ENCODE measurements around the gene GFPT2.

The GFPT2 gene

DNA sequence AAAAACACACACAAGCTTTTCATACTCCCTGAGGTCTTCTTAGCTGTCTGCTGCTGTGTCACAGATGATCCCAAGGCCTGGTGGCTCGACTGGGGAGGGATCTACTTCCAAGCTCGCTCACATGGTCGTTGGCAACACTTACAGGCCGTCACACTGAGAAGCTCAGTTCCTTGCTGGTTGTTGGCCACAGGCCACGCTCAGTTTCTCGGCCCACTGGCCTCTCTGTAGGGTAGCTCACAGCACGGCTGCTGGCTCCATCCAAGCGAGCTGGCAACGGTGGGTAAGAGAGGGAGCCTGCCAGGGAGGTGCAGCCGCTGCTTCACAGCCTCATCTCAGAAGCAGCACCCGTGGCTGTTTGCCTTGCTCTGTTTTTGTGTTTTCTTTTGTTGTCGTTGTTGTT, 43.8 kb upstream of the GFPT2 start:
- TF ChIP-seq, protein P1, sequence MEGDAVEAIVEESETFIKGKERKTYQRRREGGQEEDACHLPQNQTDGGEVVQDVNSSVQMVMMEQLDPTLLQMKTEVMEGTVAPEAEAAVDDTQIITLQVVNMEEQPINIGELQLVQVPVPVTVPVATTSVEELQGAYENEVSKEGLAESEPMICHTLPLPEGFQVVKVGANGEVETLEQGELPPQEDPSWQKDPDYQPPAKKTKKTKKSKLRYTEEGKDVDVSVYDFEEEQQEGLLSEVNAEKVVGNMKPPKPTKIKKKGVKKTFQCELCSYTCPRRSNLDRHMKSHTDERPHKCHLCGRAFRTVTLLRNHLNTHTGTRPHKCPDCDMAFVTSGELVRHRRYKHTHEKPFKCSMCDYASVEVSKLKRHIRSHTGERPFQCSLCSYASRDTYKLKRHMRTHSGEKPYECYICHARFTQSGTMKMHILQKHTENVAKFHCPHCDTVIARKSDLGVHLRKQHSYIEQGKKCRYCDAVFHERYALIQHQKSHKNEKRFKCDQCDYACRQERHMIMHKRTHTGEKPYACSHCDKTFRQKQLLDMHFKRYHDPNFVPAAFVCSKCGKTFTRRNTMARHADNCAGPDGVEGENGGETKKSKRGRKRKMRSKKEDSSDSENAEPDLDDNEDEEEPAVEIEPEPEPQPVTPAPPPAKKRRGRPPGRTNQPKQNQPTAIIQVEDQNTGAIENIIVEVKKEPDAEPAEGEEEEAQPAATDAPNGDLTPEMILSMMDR (IDR thresholded peaks at IDR 0.05; ENCODE audit: insufficient read depth, low read length, poor library complexity, severe bottlenecking), result no peak
- H3K36me3 ChIP-seq (ENCODE audit: control insufficient read depth, insufficient read depth, low read length), result no peaks in the 10 kb centered on the region
- H3K27me3 ChIP-seq (replicated peaks; ENCODE audit: control insufficient read depth, insufficient read depth, low read length), result no peaks in the 10 kb centered on the region; the same call in 1 of the 2 replicates
- H3K4me3 ChIP-seq (replicated peaks; ENCODE audit: low read depth, low read length), result no peak overlapping the region
- DNase-seq (ENCODE audit: extremely low read depth, insufficient read length), result no peak

DNA sequence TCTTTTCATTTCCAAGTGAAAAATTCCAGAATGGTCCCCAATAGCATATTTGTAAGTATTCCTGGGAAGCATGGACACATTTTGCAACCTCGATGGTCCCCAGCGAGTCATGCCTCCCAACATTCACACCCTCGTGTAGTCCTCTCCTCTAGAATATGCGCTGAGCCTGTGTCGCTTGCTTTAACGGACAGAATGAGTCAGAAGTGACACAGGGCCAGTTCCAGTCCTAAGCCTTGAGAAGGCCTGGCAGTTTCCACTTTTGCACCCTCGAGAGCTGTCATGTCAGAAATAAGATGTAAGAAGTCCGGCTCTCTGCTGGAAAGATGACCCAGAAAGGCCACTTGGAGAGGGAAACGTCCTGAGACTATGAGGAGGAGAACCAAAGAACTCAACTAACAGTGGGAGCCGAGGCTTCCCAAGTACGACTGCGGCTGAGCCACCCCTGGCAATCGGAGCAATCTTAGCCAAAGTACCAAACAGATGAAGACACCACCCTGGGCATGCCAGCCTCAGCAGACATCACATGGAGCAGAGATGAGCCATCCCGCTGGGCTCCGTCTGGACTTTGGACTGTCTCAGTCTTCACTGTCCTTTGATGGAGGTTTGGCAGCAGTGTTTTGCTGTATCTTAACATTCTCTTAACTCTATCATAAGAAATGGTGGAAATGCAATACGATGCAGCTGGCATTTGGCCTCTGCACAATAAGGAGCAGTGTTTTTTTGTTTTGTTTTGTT, 42.6 kb upstream of the GFPT2 start:
- H3K27me3 ChIP-seq (replicated peaks; ENCODE audit: control insufficient read depth, insufficient read depth, low read length), result no peaks in the 10 kb centered on the region; the same call in 1 of the 2 replicates
- DNase-seq (ENCODE audit: extremely low read depth, insufficient read length), result no peak
- TF ChIP-seq, protein P1 (IDR thresholded peaks at IDR 0.05; ENCODE audit: insufficient read depth, low read length, poor library complexity, severe bottlenecking), result no peak
- H3K4me3 ChIP-seq (replicated peaks; ENCODE audit: low read depth, low read length), result no peak overlapping the region
- no peaks in the 10 kb centered on the region for H3K36me3 ChIP-seq (ENCODE audit: control insufficient read depth, insufficient read depth, low read length)

DNA sequence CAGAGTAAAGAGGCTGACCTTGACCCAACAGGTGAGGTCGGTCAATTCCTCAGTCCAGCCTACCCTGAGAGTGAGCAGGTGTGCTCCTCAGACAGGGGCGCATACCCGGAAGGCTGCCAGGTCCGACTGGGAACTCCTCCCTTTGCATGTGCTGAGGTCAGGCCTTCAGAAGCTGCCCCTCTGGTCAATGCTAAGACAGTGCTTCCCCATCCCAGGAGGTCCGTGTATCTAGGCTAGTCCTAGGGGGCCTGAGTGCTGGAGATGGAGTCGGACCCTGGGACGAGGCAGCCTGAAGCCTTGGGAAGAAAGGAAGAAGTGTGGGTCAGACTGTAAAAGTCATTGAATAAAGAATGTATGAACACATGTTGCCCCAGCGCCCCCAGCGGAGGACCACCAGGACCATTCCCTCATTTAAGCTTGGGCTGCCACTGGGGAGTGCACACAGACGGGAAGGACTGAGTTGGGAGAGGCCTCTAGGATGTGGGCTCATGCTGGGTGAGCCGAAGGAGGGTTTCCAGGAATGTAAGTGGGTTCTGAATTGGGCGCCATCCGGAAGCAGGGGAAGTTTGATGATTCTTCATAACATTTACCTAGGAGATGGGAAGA, 41.0 kb upstream of the GFPT2 start:
- no peaks in the 10 kb centered on the region for H3K36me3 ChIP-seq (ENCODE audit: control insufficient read depth, insufficient read depth, low read length)
- H3K27me3 ChIP-seq (replicated peaks; ENCODE audit: control insufficient read depth, insufficient read depth, low read length), result no peaks in the 10 kb centered on the region; the same call in 1 of the 2 replicates
- no peak overlapping the region for H3K4me3 ChIP-seq (replicated peaks; ENCODE audit: low read depth, low read length)
- TF ChIP-seq, protein P1 (IDR thresholded peaks at IDR 0.05; ENCODE audit: insufficient read depth, low read length, poor library complexity, severe bottlenecking), result no peak
- no peak for DNase-seq (ENCODE audit: extremely low read depth, insufficient read length)

DNA sequence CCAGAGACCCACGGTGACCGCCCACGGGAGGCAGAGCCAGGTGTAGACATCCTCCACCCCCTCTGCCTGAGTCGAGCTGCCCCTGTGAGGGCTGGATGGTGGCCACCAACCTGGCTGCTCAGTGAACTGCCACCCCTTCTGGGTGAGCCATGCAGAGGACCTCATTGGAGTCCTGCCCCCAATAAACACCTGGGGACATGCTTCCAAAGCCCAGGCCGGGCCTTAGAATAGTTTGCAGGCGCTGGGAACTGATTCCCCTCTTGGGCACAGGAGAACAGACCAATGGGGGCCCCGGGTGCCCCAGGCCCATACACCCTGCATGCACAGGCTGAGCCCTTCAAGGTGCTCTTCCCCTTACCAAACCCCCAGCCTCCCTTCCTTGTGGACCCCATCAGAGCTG, 38.1 kb upstream of the GFPT2 start:
- no peaks in the 10 kb centered on the region for H3K36me3 ChIP-seq (ENCODE audit: control insufficient read depth, insufficient read depth, low read length)
- no peaks in the 10 kb centered on the region for H3K27me3 ChIP-seq (replicated peaks; ENCODE audit: control insufficient read depth, insufficient read depth, low read length)
- TF ChIP-seq, protein P1 (IDR thresholded peaks at IDR 0.05; ENCODE audit: insufficient read depth, low read length, poor library complexity, severe bottlenecking), result no peak
- DNase-seq (ENCODE audit: extremely low read depth, insufficient read length), result no peak
- H3K4me3 ChIP-seq (replicated peaks; ENCODE audit: low read depth, low read length), result no peak overlapping the region

DNA sequence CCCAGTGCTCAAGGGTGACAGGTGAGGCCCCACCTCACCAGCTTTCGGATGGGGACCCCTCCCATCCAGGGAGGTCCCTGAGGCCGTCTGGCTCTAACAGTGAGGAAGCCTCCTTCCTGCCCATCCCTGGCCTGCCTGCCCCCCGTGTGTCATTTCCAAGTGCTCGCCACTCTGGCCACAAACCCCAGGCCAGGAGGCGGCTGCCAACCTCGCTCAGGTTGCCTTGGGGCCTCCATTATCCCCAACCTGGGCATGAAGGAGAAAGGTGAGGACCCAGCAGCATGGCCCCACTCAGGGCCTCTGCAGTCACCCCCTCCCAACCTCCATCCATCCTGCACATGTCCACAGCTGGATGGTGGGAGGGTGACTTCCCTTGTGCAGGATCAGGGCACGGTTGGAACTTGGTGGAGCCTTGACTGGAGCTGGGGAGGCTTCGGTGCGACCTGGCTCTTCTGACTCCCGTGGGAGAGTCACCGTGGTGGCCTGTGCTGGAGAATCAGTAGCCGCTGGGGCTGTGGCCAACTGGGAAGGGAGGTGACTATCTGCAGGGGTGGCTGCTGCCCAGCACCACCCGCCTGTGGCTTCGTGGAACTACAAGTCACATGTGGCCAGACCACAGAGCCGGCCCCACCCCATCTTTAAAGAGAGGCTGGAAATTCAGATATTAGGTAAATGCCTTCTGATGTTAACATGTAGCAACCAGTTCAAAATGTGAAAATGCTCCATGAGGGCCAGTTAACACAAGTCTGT, 37.5 kb upstream of the GFPT2 start:
- TF ChIP-seq, protein P1 (IDR thresholded peaks at IDR 0.05; ENCODE audit: insufficient read depth, low read length, poor library complexity, severe bottlenecking), result no peak
- H3K27me3 ChIP-seq (replicated peaks; ENCODE audit: control insufficient read depth, insufficient read depth, low read length), result no peaks in the 10 kb centered on the region
- DNase-seq (ENCODE audit: extremely low read depth, insufficient read length), result no peak
- H3K4me3 ChIP-seq (replicated peaks; ENCODE audit: low read depth, low read length), result no peak overlapping the region
- H3K36me3 ChIP-seq (ENCODE audit: control insufficient read depth, insufficient read depth, low read length), result no peaks in the 10 kb centered on the region
